Activated CD4-positive, alpha-beta T cell treated with anti-CD3 and anti-CD28 coated beads for 48 hours (primary cell): Measurements from ENCODE around the gene SLC1A1.
"Not testable (repeated sequence)": the region's sequence is repeated elsewhere in the genome, so short reads cannot be mapped to it uniquely, and the experiment has no call there.

Source experiments
- DNase-seq: peaks from one replicate; pipeline ENCODE4 v3.0.0-alpha.2; 2020

Gene SLC1A1

GRCh38 chr9:4507306-4508130, 17.2 kb downstream of the SLC1A1 start:
- DNase-seq: no peak

- DNase-seq: no peak
Observed at GRCh38 chr9:4508246-4508906, 18.1 kb downstream of the SLC1A1 start.

GRCh38 chr9:4508907-4509589, 18.8 kb downstream of the SLC1A1 start:
- DNase-seq: no peak

- DNase-seq: no peak
Observed at GRCh38 chr9:4509590-4509984, 19.3 kb downstream of the SLC1A1 start.

GRCh38 chr9:4510546-4511322, 20.5 kb downstream of the SLC1A1 start:
- DNase-seq: no peak

- DNase-seq: no peak
Observed at GRCh38 chr9:4514252-4515128, 24.2 kb downstream of the SLC1A1 start.

- DNase-seq: no peak
Observed at GRCh38 chr9:4515958-4516375, 25.7 kb downstream of the SLC1A1 start.

GRCh38 chr9:4517274-4517673, 27.0 kb downstream of the SLC1A1 start:
- no peak for DNase-seq

- DNase-seq: peak; percentile 45
Observed at GRCh38 chr9:4519604-4520003, 29.3 kb downstream of the SLC1A1 start.

GRCh38 chr9:4520055-4520454, 29.8 kb downstream of the SLC1A1 start:
- no peak for DNase-seq

- DNase-seq: no peak
Observed at GRCh38 chr9:4530375-4530774, 40.1 kb downstream of the SLC1A1 start.

- DNase-seq: not testable (repeated sequence)
Observed at GRCh38 chr9:4530831-4531230, 40.6 kb downstream of the SLC1A1 start.

GRCh38 chr9:4531355-4531754, 41.1 kb downstream of the SLC1A1 start:
- DNase-seq: not testable (repeated sequence)

- DNase-seq: not testable (repeated sequence)
Observed at GRCh38 chr9:4533881-4534280, 43.6 kb downstream of the SLC1A1 start.

GRCh38 chr9:4536196-4536595, 45.9 kb downstream of the SLC1A1 start:
- not testable (repeated sequence) for DNase-seq

GRCh38 chr9:4537581-4537980, 47.3 kb downstream of the SLC1A1 start:
- DNase-seq: no peak

GRCh38 chr9:4538107-4538506, 47.8 kb downstream of the SLC1A1 start:
- DNase-seq: no peak

- no peak for DNase-seq
Observed at GRCh38 chr9:4538621-4539020, 48.4 kb downstream of the SLC1A1 start.

- DNase-seq: no peak
Observed at GRCh38 chr9:4540425-4540824, 50.2 kb downstream of the SLC1A1 start.

- no peak for DNase-seq
Observed at GRCh38 chr9:4541281-4541680, 51.0 kb downstream of the SLC1A1 start.

- DNase-seq: no peak
Observed at GRCh38 chr9:4541856-4542255, 51.6 kb downstream of the SLC1A1 start.

GRCh38 chr9:4544714-4545113, 54.4 kb downstream of the SLC1A1 start:
- DNase-seq: not testable (repeated sequence)
